SH-SY5Y (cell line): ENCODE data around the gene CDK10.

Source experiments
- GATA2 ChIP-seq: IDR thresholded peaks from 2 replicates; pipeline ENCODE4 v1.6.1; 2011; ENCODE audit warnings: mild to moderate bottlenecking, low read depth, low read length
- GATA3 ChIP-seq: IDR thresholded peaks from 2 replicates; pipeline ENCODE4 v1.6.1; 2011; ENCODE audit warnings: low read depth, mild to moderate bottlenecking, low read length, moderate library complexity

- TF ChIP-seq GATA3, result no peak
- no peak for TF ChIP-seq GATA2
Observed at GRCh38 chr16:89723279-89724250, 37.1 kb downstream of the CDK10 start.
